Glutamatergic neuron (in vitro differentiated cells): ENCODE results near the gene ACKR1. TPM values are rescaled to one million over a fixed set of nuclear protein-coding genes. Genes with fewer than 3 reads are reported as not detected.

ENCODE experiments used
- DNase-seq: peaks from one replicate; pipeline ENCODE4 v3.0.0; 2022
- H3K27ac Mint-ChIP-seq: one replicate; pipeline ENCODE4 v1.8.0; 2020; ENCODE audit warnings: mild to moderate bottlenecking, mixed read lengths, inconsistent platforms; ENCODE audit not compliant: unreplicated experiment
- H3K27me3 Mint-ChIP-seq: one replicate; pipeline ENCODE4 v1.8.0; 2020; ENCODE audit warnings: mild to moderate bottlenecking, moderate library complexity, mixed read lengths, inconsistent platforms; ENCODE audit not compliant: unreplicated experiment
- H3K36me3 Mint-ChIP-seq: one replicate; pipeline ENCODE4 v1.8.0; 2020; ENCODE audit warnings: mild to moderate bottlenecking, mixed read lengths, inconsistent platforms; ENCODE audit not compliant: unreplicated experiment
- H3K4me1 Mint-ChIP-seq: one replicate; pipeline ENCODE4 v1.8.0; 2020; ENCODE audit warnings: mild to moderate bottlenecking, low read depth, mixed read lengths, inconsistent platforms; ENCODE audit not compliant: unreplicated experiment
- H3K4me3 Mint-ChIP-seq: one replicate; pipeline ENCODE4 v1.8.0; 2020; ENCODE audit warnings: mild to moderate bottlenecking, mixed read lengths, inconsistent platforms; ENCODE audit not compliant: unreplicated experiment
- H3K9me3 Mint-ChIP-seq: one replicate; pipeline ENCODE4 v1.8.0; 2020; ENCODE audit warnings: mild to moderate bottlenecking, moderate library complexity, mixed read lengths, inconsistent platforms; ENCODE audit not compliant: unreplicated experiment
- total RNA-seq: library from RNA; stranded (reverse); fragmentation: NEBNext Ultra II Directional; extraction: Animal tissue kit (Norgen Biotek cat#: 25700); gene quantifications from one replicate; pipeline ENCODE4 v1.2.1, GENCODE V29; 2021; ENCODE audit not compliant: unreplicated experiment
- TF ChIP-seq, protein P1 (sequence below): fragments of 200-600 bp; sonication (generic); IDR thresholded peaks from one replicate; pipeline ENCODE4 v1.5.0; 2021; ENCODE audit not compliant: partially characterized antibody, unreplicated experiment

ACKR1 gene
- total RNA-seq, 1 donor from 2014 or later = 13.5 TPM

DNA sequence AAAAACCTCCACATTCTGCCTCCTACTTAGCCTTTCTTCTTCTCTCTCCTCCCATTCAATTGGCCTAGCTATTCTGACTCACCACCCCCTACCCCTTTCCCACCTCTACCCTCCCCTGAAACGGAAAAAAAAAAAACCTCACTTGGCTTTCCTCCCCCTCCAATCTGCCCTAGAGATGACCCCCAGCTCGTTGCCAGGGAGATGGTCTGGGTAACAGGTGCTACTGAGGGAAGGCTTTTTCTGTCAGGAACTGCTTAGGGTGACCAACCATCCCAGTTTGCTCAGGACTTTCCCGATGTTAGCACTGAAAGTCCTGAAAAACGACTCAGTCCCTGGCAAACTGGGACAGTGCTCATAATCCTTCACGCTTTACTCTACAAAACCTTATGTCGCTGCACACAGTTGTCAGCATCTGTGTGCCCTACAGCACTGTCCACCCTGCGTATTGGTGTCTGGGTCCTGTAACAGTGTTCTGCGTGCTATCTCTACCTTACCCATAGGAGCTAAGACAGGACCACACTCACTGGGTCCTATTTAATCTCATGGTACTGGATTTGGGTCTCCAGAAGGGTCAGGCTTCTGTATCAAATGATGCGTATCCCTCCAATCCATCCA lies 41.0 kb upstream of the ACKR1 start:
- Mint-ChIP-seq H3K4me3 (no peak overlapping the region), H3K4me1 (peaks cover 12% of the 10 kb centered on the region), H3K27me3 (peaks cover 4% of the 10 kb centered on the region), H3K36me3 (no peaks in the 10 kb centered on the region), H3K27ac (no peak overlapping the region), H3K9me3 (peaks cover 4% of the 10 kb centered on the region)
- DNase-seq = no peak
- TF ChIP-seq, protein P1, sequence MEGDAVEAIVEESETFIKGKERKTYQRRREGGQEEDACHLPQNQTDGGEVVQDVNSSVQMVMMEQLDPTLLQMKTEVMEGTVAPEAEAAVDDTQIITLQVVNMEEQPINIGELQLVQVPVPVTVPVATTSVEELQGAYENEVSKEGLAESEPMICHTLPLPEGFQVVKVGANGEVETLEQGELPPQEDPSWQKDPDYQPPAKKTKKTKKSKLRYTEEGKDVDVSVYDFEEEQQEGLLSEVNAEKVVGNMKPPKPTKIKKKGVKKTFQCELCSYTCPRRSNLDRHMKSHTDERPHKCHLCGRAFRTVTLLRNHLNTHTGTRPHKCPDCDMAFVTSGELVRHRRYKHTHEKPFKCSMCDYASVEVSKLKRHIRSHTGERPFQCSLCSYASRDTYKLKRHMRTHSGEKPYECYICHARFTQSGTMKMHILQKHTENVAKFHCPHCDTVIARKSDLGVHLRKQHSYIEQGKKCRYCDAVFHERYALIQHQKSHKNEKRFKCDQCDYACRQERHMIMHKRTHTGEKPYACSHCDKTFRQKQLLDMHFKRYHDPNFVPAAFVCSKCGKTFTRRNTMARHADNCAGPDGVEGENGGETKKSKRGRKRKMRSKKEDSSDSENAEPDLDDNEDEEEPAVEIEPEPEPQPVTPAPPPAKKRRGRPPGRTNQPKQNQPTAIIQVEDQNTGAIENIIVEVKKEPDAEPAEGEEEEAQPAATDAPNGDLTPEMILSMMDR = no peak

DNA sequence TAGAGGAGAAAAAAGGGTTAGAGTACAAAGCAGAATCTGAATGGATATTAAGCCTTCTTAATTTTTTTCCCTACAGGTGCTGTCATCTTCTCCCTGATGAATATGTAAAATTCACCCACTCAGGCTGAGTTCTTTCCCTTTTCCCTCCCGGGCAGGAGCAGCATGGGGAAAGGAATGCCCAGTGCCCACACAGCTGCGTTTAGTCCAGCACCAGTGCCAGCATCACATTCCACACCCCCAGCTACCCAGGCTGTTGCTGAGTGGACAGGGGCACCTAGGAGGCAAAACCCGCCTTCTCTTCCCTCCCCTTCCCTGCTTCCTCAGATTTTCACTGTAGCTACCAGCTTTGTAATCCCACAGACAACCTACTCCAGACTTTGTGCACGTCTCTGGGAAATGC lies 36.6 kb upstream of the ACKR1 start:
- Mint-ChIP-seq H3K4me3 (no peak overlapping the region), H3K9me3 (peaks cover 11% of the 10 kb centered on the region), H3K4me1 (peaks cover 26% of the 10 kb centered on the region), H3K27ac (no peak overlapping the region), H3K36me3 (no peaks in the 10 kb centered on the region), H3K27me3 (peaks cover 9% of the 10 kb centered on the region)
- DNase-seq = no peak
- TF ChIP-seq, protein P1 = no peak

DNA sequence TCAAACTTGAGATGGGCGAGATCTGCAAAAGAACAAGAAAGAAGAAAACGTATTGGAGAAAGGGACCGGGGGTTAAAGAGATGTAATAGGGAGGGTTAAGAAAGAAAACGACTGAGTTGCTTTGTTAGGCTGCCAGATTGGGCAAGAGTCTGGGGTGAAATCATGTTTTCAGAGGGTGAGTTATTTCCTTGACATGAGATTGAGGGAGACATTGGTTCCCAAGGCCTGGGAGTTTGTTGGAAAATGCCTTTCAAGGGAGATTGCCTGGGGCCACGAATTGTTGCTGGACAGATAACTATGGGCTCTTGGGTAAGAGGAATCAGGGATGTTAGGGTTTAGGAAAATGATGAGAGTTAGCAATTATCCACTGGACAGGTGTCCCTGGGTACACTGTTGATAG lies 34.0 kb upstream of the ACKR1 start:
- H3K9me3 Mint-ChIP-seq = peaks cover 15% of the 10 kb centered on the region
- TF ChIP-seq, protein P1 = no peak

DNA sequence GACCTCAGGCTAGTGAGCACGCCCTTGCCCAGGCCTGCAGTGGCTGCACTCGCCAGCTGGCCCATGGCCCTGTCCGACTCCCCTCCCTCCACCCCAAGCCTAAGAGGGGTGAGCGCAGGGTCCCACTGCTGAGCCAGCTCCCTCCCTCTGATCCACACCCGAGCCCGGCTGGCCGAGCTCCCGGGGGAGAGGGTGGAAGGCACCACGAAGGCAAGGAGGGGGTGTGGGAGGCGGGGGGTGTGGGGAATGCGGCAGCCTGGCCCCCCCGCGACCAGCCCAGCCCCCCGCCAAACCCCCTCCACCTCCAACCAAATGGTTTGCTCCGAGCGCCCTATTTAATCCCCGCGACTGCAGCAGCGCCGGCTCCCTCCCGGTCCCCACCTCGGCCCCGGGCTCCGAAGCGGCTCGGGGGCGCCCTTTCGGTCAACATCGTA lies 33.4 kb upstream of the ACKR1 start, which contains the start of gene CADM3:
CADM3 (plus strand) TSS at position 362 of the 434 bp plus-strand sequence. CDS start 151 bp downstream, outside the sequence.
- Mint-ChIP-seq H3K36me3 (no peaks in the 10 kb centered on the region), H3K27ac (peak within 1 kb of the TSS; percentile 93), H3K9me3 (peaks cover 15% of the 10 kb centered on the region), H3K4me3 (peak within 1 kb of the TSS; percentile 98), H3K4me1 (peaks cover 37% of the 10 kb centered on the region), H3K27me3 (peaks cover 7% of the 10 kb centered on the region)
- DNase-seq = peak; percentile 81
- TF ChIP-seq, protein P1 = no peak

More for the DNA sequence above, 34.0 kb upstream of the ACKR1 start:
- Mint-ChIP-seq H3K36me3 (no peaks in the 10 kb centered on the region), H3K27me3 (peaks cover 7% of the 10 kb centered on the region), H3K27ac (peak overlapping the region; percentile 84), H3K4me3 (peak overlapping the region; percentile 74), H3K4me1 (peaks cover 37% of the 10 kb centered on the region)
- DNase-seq = no peak
